Panc1 (cell line): Measurements from ENCODE around the gene CLPTM1. TPM values are rescaled to one million over a fixed set of nuclear protein-coding genes. Genes with fewer than 3 reads are reported as not detected.

ENCODE experiments used
- ATAC-seq: fragments of 200-7000 bp; cut with Tn5 transposase; 2 replicates; pipeline ENCODE4 v1.9.1; 2020; ENCODE audit warnings: mild to moderate bottlenecking, moderate library complexity
- BruUV-seq: library from RNA; stranded (reverse); fragments of 400-500 nt; replicated peaks from 2 replicates; lab custom pipeline; 2021; lab: Mats Ljungman, UMichigan
- CTCF ChIA-PET: fragments of 300-600 bp; sonication (Branson Sonifier 250); formaldehyde crosslinking; loops from one replicate; lab custom pipeline; 2022; ENCODE audit warnings: antibody characterized with exemption; lab: Charles Lee
- POLR2A ChIA-PET: fragments of 300-600 bp; sonication (Branson Sonifier 250); formaldehyde crosslinking; loops from one replicate; lab custom pipeline; 2022; ENCODE audit warnings: antibody characterized with exemption; lab: Charles Lee
- DNase-seq: peaks from one replicate; pipeline ENCODE4 v3.0.0-alpha.2; 2010; ENCODE audit warnings: low read depth, low spot score
- H3K27ac ChIP-seq: 2 replicates; pipeline ENCODE4 v1.5.1; 2011; ENCODE audit warnings: mild to moderate bottlenecking, low read length, inconsistent platforms
- H3K27me3 ChIP-seq: fragments of 200-500 bp; sonication (Bioruptor generic); 2 replicates; pipeline ENCODE4 v1.6.0; 2014; ENCODE audit warnings: low read length, inconsistent platforms; ENCODE audit not compliant: control insufficient read depth, insufficient read depth
- H3K36me3 ChIP-seq: fragments of 200-500 bp; sonication (Bioruptor generic); 2 replicates; pipeline ENCODE4 v1.5.1; 2014; ENCODE audit warnings: inconsistent platforms, mild to moderate bottlenecking, low read length, moderate library complexity; ENCODE audit not compliant: control insufficient read depth, insufficient read depth
- H3K4me1 ChIP-seq: 2 replicates; pipeline ENCODE4 v1.5.1; 2011; ENCODE audit warnings: inconsistent platforms, mild to moderate bottlenecking, low read length, moderate library complexity; ENCODE audit not compliant: control insufficient read depth, insufficient read depth
- H3K4me3 ChIP-seq, 2 experiments: 2 replicates each; pipeline ENCODE4 v1.5.1; 2011 to 2012; ENCODE audit warnings: low read depth in 2 of 2, low read length in 2 of 2, mild to moderate bottlenecking in 2 of 2, inconsistent platforms in 1 of 2, moderate library complexity in 1 of 2
- H3K9me3 ChIP-seq: fragments of 200-500 bp; sonication (Bioruptor generic); 2 replicates; pipeline ENCODE4 v1.5.1; 2014; ENCODE audit warnings: low read depth, mild to moderate bottlenecking, inconsistent platforms, low read length, moderate library complexity; ENCODE audit not compliant: control insufficient read depth, insufficient read depth
- POLR2AphosphoS5 ChIP-seq: IDR thresholded peaks from 2 replicates; pipeline ENCODE4 v1.6.1; 2012; ENCODE audit warnings: mild to moderate bottlenecking, low read depth, low read length, moderate library complexity
- SIN3A ChIP-seq: IDR thresholded peaks from 2 replicates; pipeline ENCODE4 v1.6.1; 2012; ENCODE audit warnings: low read depth, mild to moderate bottlenecking, low read length, moderate library complexity, borderline replicate concordance; ENCODE audit not compliant: insufficient read depth
- TCF7L2 ChIP-seq: IDR thresholded peaks from 2 replicates; pipeline ENCODE4 v1.6.1; 2011; ENCODE audit warnings: mild to moderate bottlenecking, low read depth, low read length, inconsistent platforms
- in situ Hi-C: cut with HindIII; loops from 2 replicates; pipeline ENCODE4 v1.10.0; 2016; ENCODE audit warnings: low sequenced_read_pairs, low pct_unique_long_range_greater_than_20kb
- intact Hi-C: fragments of 100-400 bp; cut with micrococcal nuclease; formaldehyde crosslinking; loops from one replicate; pipeline ENCODE4 v1.10.0; 2022; ENCODE audit not compliant: unreplicated experiment
- total RNA-seq: library from RNA; stranded (reverse); gene quantifications from one replicate; pipeline ENCODE4 v1.2.1, GENCODE V29; 2021; ENCODE audit not compliant: unreplicated experiment
- TF ChIP-seq, protein P1 (sequence below): fragments of 450-650 bp; IDR thresholded peaks from 2 replicates; pipeline ENCODE4 v1.5.1; 2017; ENCODE audit warnings: mild to moderate bottlenecking
- TF ChIP-seq, protein P2 (sequence below), 2 experiments: IDR thresholded peaks; 2 replicates each; pipeline ENCODE4 v1.6.1; 2011 to 2012; ENCODE audit warnings: low read depth in 2 of 2, control low read depth in 1 of 2, low read length in 1 of 2, mild to moderate bottlenecking in 1 of 2, moderate library complexity in 1 of 2; ENCODE audit not compliant: insufficient read depth in 1 of 2

The CLPTM1 gene
- total RNA-seq, 1 experiment from 2014 or later = 98.4 TPM

DNA sequence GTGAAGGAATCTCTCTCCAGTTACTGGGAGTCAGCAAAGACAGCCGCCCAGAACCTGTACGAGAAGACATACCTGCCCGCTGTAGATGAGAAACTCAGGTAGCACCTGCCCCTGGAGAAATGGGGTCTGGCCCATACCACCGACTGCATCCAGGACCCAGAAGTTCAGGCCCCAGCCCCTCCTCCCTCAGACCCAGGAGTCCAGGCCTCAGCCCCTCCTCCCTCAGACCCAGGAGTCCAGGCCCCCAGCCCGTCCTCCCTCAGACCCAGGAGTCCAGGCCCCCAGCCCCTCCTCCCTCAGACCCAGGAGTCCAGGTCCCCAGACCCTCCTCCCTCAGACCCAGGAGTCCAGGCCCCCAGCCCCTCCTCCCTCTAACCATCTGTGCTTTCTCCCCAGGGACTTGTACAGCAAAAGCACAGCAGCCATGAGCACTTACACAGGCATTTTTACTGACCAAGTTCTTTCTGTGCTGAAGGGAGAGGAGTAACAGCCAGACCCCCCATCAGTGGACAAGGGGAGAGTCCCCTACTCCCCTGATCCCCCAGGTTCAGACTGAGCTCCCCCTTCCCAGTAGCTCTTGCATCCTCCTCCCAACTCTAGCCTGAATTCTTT, 6.3 kb upstream of the CLPTM1 start:
- no TSS peak for BruUV-seq
- in situ Hi-C loops = no loop called here

DNA sequence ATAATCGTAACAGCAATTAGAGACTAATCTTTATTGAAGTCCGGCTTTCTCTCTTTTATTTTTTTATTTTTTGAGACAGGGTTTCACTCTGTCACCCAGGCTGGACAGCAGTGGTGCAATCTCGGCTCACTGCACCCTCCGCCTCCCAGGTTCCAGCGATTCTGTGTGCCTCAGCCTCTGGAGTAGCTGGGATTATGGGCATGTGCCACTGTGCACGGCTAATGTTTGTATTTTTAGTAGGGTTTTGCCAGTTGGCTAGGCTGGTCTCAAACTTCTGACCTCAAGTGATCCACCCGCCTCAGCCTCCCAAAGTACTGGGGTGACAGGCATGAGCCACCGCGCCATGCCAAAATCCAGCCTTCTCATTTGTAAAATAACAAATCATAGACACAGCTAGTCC, 5.6 kb upstream of the CLPTM1 start:
- no peaks in the 10 kb centered on the region for H3K36me3 ChIP-seq
- BruUV-seq = no TSS peak
- no peak for TF ChIP-seq TCF7L2
- no peak for TF ChIP-seq SIN3A
- TF ChIP-seq POLR2AphosphoS5 = no peak
- no peak for DNase-seq
- no peak overlapping the region for H3K4me3 ChIP-seq
- ChIA-PET CTCF (no interaction called here), POLR2A (no interaction called here)
- no peak for ATAC-seq
- H3K4me1 ChIP-seq = 0 out of 2 replicates have a peak, but pooled peaks cover 3% of the 10 kb centered on the region
- no peaks in the 10 kb centered on the region for H3K9me3 ChIP-seq
- in situ Hi-C loops = no loop called here
- H3K27ac ChIP-seq = no peak overlapping the region
- intact Hi-C loops = no loop called here
- H3K27me3 ChIP-seq = no peaks in the 10 kb centered on the region

More for the DNA sequence above, 6.3 kb upstream of the CLPTM1 start:
- TF ChIP-seq, protein P1, sequence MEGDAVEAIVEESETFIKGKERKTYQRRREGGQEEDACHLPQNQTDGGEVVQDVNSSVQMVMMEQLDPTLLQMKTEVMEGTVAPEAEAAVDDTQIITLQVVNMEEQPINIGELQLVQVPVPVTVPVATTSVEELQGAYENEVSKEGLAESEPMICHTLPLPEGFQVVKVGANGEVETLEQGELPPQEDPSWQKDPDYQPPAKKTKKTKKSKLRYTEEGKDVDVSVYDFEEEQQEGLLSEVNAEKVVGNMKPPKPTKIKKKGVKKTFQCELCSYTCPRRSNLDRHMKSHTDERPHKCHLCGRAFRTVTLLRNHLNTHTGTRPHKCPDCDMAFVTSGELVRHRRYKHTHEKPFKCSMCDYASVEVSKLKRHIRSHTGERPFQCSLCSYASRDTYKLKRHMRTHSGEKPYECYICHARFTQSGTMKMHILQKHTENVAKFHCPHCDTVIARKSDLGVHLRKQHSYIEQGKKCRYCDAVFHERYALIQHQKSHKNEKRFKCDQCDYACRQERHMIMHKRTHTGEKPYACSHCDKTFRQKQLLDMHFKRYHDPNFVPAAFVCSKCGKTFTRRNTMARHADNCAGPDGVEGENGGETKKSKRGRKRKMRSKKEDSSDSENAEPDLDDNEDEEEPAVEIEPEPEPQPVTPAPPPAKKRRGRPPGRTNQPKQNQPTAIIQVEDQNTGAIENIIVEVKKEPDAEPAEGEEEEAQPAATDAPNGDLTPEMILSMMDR = no peak
- no peak for TF ChIP-seq POLR2AphosphoS5
- TF ChIP-seq SIN3A = no peak
- TF ChIP-seq, protein P2, sequence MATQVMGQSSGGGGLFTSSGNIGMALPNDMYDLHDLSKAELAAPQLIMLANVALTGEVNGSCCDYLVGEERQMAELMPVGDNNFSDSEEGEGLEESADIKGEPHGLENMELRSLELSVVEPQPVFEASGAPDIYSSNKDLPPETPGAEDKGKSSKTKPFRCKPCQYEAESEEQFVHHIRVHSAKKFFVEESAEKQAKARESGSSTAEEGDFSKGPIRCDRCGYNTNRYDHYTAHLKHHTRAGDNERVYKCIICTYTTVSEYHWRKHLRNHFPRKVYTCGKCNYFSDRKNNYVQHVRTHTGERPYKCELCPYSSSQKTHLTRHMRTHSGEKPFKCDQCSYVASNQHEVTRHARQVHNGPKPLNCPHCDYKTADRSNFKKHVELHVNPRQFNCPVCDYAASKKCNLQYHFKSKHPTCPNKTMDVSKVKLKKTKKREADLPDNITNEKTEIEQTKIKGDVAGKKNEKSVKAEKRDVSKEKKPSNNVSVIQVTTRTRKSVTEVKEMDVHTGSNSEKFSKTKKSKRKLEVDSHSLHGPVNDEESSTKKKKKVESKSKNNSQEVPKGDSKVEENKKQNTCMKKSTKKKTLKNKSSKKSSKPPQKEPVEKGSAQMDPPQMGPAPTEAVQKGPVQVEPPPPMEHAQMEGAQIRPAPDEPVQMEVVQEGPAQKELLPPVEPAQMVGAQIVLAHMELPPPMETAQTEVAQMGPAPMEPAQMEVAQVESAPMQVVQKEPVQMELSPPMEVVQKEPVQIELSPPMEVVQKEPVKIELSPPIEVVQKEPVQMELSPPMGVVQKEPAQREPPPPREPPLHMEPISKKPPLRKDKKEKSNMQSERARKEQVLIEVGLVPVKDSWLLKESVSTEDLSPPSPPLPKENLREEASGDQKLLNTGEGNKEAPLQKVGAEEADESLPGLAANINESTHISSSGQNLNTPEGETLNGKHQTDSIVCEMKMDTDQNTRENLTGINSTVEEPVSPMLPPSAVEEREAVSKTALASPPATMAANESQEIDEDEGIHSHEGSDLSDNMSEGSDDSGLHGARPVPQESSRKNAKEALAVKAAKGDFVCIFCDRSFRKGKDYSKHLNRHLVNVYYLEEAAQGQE (IDR thresholded peaks at IDR 0.05; ENCODE audit: insufficient read depth in 1 of 2, low read depth in 2 of 2, low read length in 1 of 2) = no peak
- TF ChIP-seq TCF7L2 = no peak
- Histone ChIP-seq H3K27me3 (no peaks in the 10 kb centered on the region), H3K4me1 (0 out of 2 replicates have a peak, but pooled peaks cover 3% of the 10 kb centered on the region), H3K27ac (no peak overlapping the region), H3K4me3 (no peak overlapping the region), H3K36me3 (no peaks in the 10 kb centered on the region), H3K9me3 (no peaks in the 10 kb centered on the region)
- POLR2A ChIA-PET = no interaction called here
- DNase-seq (no peak), ATAC-seq (no peak)
- intact Hi-C loops = no loop called here
- CTCF ChIA-PET = no interaction called here
